HCT116 (cell line): ENCODE measurements around the gene FSCN2. TPM values are rescaled to one million over a fixed set of nuclear protein-coding genes. Genes with fewer than 3 reads are reported as not detected.

ENCODE experiments used
- ATAC-seq: fragments of 200-7000 bp; cut with Tn5 transposase; 2 replicates; pipeline ENCODE4 v1.9.1; 2020; ENCODE audit warnings: mild to moderate bottlenecking, moderate library complexity
- BruUV-seq: library from RNA; stranded (reverse); fragments of 400-500 nt; replicated peaks from 2 replicates; lab custom pipeline; 2021; lab: Mats Ljungman, UMichigan
- CTCF ChIA-PET: fragments of 300-600 bp; sonication (Branson Sonifier 250); formaldehyde crosslinking; loops from one replicate; lab custom pipeline; 2021; ENCODE audit warnings: antibody characterized with exemption; lab: Charles Lee
- POLR2A ChIA-PET: fragments of 300-600, 350-600 bp; sonication (Branson Sonifier 250); formaldehyde crosslinking; loops from one replicate; lab custom pipeline; 2021; ENCODE audit warnings: antibody characterized with exemption; lab: Charles Lee
- RAD21 ChIA-PET, 2 experiments: fragments of 300-600 bp; sonication (Branson Sonifier 250); formaldehyde crosslinking; loops; one replicate each; lab custom pipeline; 2023; ENCODE audit warnings: low total read pairs in 2 of 2; ENCODE audit not compliant: uncharacterized antibody in 2 of 2, unreplicated experiment in 2 of 2, low non-redundant PET in 1 of 2; lab: Charles Lee
- DNase-seq: peaks from one replicate; pipeline ENCODE4 v3.0.0-alpha.2; 2010; ENCODE audit warnings: low read depth, low spot score
- H2AFZ ChIP-seq: fragments of 200-600 bp; shearing (Covaris generic), sonication (generic); 2 replicates; pipeline ENCODE4 v1.6.1; 2017; ENCODE audit warnings: low read depth, mixed run types, mixed read lengths, antibody characterized with exemption, low read length; ENCODE audit not compliant: poor library complexity, severe bottlenecking
- H3K27ac ChIP-seq: 2 replicates; pipeline ENCODE4 v1.5.1; 2012; ENCODE audit warnings: low read depth, low read length
- H3K27me3 ChIP-seq: fragments of 200-600 bp; sonication (generic); 2 replicates; pipeline ENCODE4 v1.6.1; 2016; ENCODE audit warnings: mixed run types, low read length, mixed read lengths; ENCODE audit not compliant: insufficient read depth
- H3K36me3 ChIP-seq, 2 experiments: fragments of 200-500 bp in 1 of 2; fragments of 200-600 bp in 1 of 2; sonication (Bioruptor generic) in 1 of 2; sonication (generic) in 1 of 2; 2 replicates each; pipeline versions ENCODE4 v1.5.1 to v1.6.1; 2014 to 2016; ENCODE audit warnings: low read length in 2 of 2, inconsistent platforms in 1 of 2, mixed read lengths in 1 of 2, mixed run types in 1 of 2; ENCODE audit not compliant: insufficient read depth in 2 of 2, control insufficient read depth in 1 of 2
- H3K4me1 ChIP-seq, 2 experiments: fragments of 200-600 bp in 1 of 2; sonication (generic) in 1 of 2; 2 replicates each; pipeline versions ENCODE4 v1.5.1 to v1.6.1; 2012 to 2017; ENCODE audit warnings: low read length in 2 of 2, inconsistent platforms in 1 of 2, mild to moderate bottlenecking in 1 of 2, mixed read lengths in 1 of 2, mixed run types in 1 of 2, moderate library complexity in 1 of 2; ENCODE audit not compliant: insufficient read depth in 2 of 2, control insufficient read depth in 1 of 2
- H3K4me2 ChIP-seq: fragments of 200-600 bp; sonication (generic); 2 replicates; pipeline ENCODE4 v1.6.1; 2017; ENCODE audit warnings: mixed run types, low read length, mixed read lengths
- H3K4me3 ChIP-seq, 2 experiments: fragments of 200-600 bp in 1 of 2; sonication (generic) in 1 of 2; replicated peaks in 1 of 2; 2 replicates each; pipeline ENCODE4 v1.5.1; 2011 to 2016; ENCODE audit warnings: low read length in 2 of 2, control low read depth in 1 of 2, low read depth in 1 of 2, mild to moderate bottlenecking in 1 of 2, mixed read lengths in 1 of 2, mixed run types in 1 of 2
- H3K79me2 ChIP-seq: fragments of 200-600 bp; sonication (generic); 2 replicates; pipeline ENCODE4 v1.6.1; 2017; ENCODE audit warnings: mild to moderate bottlenecking, mixed run types, low read length, moderate library complexity, mixed read lengths; ENCODE audit not compliant: insufficient read depth
- H3K9ac ChIP-seq: fragments of 200-600 bp; sonication (generic); 2 replicates; pipeline ENCODE4 v1.6.1; 2016; ENCODE audit warnings: low read length, mixed read lengths
- H3K9me2 ChIP-seq: fragments of 200-600 bp; sonication (generic), shearing (Covaris generic); 2 replicates; pipeline ENCODE4 v1.6.1; 2017; ENCODE audit warnings: mixed run types, mild to moderate bottlenecking, moderate library complexity; ENCODE audit not compliant: insufficient read depth
- H3K9me3 ChIP-seq, 2 experiments: fragments of 200-500 bp in 1 of 2; fragments of 200-600 bp in 1 of 2; sonication (Bioruptor generic) in 1 of 2; sonication (generic) in 1 of 2; 2 replicates each; pipeline ENCODE4 v1.6.1; 2014 to 2017; ENCODE audit warnings: low read length in 2 of 2, mixed read lengths in 2 of 2, inconsistent platforms in 1 of 2, low read depth in 1 of 2, mild to moderate bottlenecking in 1 of 2, mixed run types in 1 of 2, moderate library complexity in 1 of 2; ENCODE audit not compliant: control insufficient read depth in 1 of 2, insufficient read depth in 1 of 2
- H4K20me1 ChIP-seq: fragments of 200-600 bp; sonication (generic), shearing (Covaris generic); 2 replicates; pipeline ENCODE4 v1.6.1; 2017; ENCODE audit warnings: mixed run types, mild to moderate bottlenecking, moderate library complexity; ENCODE audit not compliant: insufficient read depth
- CBX3 ChIP-seq: IDR thresholded peaks from 2 replicates; pipeline ENCODE4 v1.6.1; 2012; ENCODE audit warnings: low read depth
- CEBPB ChIP-seq: IDR thresholded peaks from 2 replicates; pipeline ENCODE4 v1.6.1; 2012; ENCODE audit warnings: low read depth
- EGR1 ChIP-seq: IDR thresholded peaks from 2 replicates; pipeline ENCODE4 v1.6.1; 2012; ENCODE audit warnings: low read depth
- ELF1 ChIP-seq: IDR thresholded peaks from 2 replicates; pipeline ENCODE4 v1.6.1; 2012; ENCODE audit warnings: low read depth, borderline replicate concordance
- EZH2 ChIP-seq: fragments of 200-600 bp; sonication (generic); IDR thresholded peaks from 2 replicates; pipeline ENCODE4 v1.6.1; 2017; ENCODE audit warnings: antibody characterized with exemption, mixed run types
- FOSL1 ChIP-seq: IDR thresholded peaks from 2 replicates; pipeline ENCODE4 v1.6.1; 2012; ENCODE audit warnings: low read depth
- JUND ChIP-seq: IDR thresholded peaks from 2 replicates; pipeline ENCODE4 v1.6.1; 2012
- POLR2A ChIP-seq: IDR thresholded peaks from 2 replicates; pipeline ENCODE4 v1.7.0; 2011; ENCODE audit warnings: borderline replicate concordance; ENCODE audit not compliant: insufficient read depth, insufficient read length; ENCODE audit errors: extremely low read depth
- POLR2AphosphoS5 ChIP-seq: IDR thresholded peaks from 2 replicates; pipeline ENCODE4 v1.6.1; 2011; ENCODE audit warnings: mild to moderate bottlenecking, low read depth, low read length, moderate library complexity
- RAD21 ChIP-seq: IDR thresholded peaks from 2 replicates; pipeline ENCODE4 v1.6.1; 2012; ENCODE audit warnings: low read depth, mild to moderate bottlenecking
- SP1 ChIP-seq: IDR thresholded peaks from 2 replicates; pipeline ENCODE4 v1.6.1; 2012; ENCODE audit warnings: low read depth
- SRF ChIP-seq: IDR thresholded peaks from 2 replicates; pipeline ENCODE4 v1.6.1; 2012; ENCODE audit warnings: low read depth
- TCF7L2 ChIP-seq: IDR thresholded peaks from 2 replicates; pipeline ENCODE4 v1.7.0; 2011; ENCODE audit warnings: borderline replicate concordance, inconsistent platforms; ENCODE audit not compliant: insufficient read depth, insufficient read length; ENCODE audit errors: extremely low read depth
- YY1 ChIP-seq: IDR thresholded peaks from 2 replicates; pipeline ENCODE4 v1.6.1; 2011; ENCODE audit warnings: low read length, low read depth, moderate library complexity, mild to moderate bottlenecking; ENCODE audit not compliant: insufficient replicate concordance; ENCODE audit errors: extremely low read depth
- ZFX ChIP-seq: fragments of 450-650 bp; IDR thresholded peaks from 2 replicates; pipeline ENCODE4 v1.6.1; 2017
- ZNF274 ChIP-seq: fragments of 200-500 bp; sonication (Bioruptor generic); IDR thresholded peaks from 2 replicates; pipeline ENCODE4 v1.6.1; 2014; ENCODE audit warnings: mild to moderate bottlenecking, low read depth, low read length, inconsistent platforms
- intact Hi-C: fragments of 100-400 bp; cut with micrococcal nuclease; formaldehyde crosslinking; loops from 2 replicates; pipeline ENCODE4 v1.10.0; 2022
- total RNA-seq: library from RNA; stranded (reverse); gene quantifications from one replicate; pipeline ENCODE4 v1.2.1, GENCODE V29; 2021; ENCODE audit not compliant: unreplicated experiment
- TF ChIP-seq, protein P1 (sequence below): IDR thresholded peaks from 2 replicates; pipeline ENCODE4 v1.6.1; 2012
- TF ChIP-seq, protein P2 (sequence below), 3 experiments: fragments of 200-600 bp in 1 of 3; sonication (generic) in 1 of 3; IDR thresholded peaks in 2 of 3; conservative IDR thresholded peaks in 1 of 3; 2 replicates each; pipeline ENCODE4 v1.5.1; 2012 to 2017; ENCODE audit warnings: low read depth in 2 of 3, low read length in 2 of 3, antibody characterized with exemption in 1 of 3, borderline replicate concordance in 1 of 3, control low read depth in 1 of 3, mild to moderate bottlenecking in 1 of 3, mixed read lengths in 1 of 3, mixed run types in 1 of 3, moderate library complexity in 1 of 3; ENCODE audit not compliant: insufficient read depth in 1 of 3
- TF ChIP-seq, protein P3 (sequence below): IDR thresholded peaks from 2 replicates; pipeline ENCODE4 v1.6.1; 2012
- TF ChIP-seq, protein P4 (sequence below): IDR thresholded peaks from 2 replicates; pipeline ENCODE4 v1.6.1; 2011; ENCODE audit warnings: mild to moderate bottlenecking, low read length, moderate library complexity; ENCODE audit not compliant: insufficient replicate concordance; ENCODE audit errors: extremely low read depth

The FSCN2 gene
- total RNA-seq, 1 experiment from 2014 or later, result 10.1 TPM

DNA sequence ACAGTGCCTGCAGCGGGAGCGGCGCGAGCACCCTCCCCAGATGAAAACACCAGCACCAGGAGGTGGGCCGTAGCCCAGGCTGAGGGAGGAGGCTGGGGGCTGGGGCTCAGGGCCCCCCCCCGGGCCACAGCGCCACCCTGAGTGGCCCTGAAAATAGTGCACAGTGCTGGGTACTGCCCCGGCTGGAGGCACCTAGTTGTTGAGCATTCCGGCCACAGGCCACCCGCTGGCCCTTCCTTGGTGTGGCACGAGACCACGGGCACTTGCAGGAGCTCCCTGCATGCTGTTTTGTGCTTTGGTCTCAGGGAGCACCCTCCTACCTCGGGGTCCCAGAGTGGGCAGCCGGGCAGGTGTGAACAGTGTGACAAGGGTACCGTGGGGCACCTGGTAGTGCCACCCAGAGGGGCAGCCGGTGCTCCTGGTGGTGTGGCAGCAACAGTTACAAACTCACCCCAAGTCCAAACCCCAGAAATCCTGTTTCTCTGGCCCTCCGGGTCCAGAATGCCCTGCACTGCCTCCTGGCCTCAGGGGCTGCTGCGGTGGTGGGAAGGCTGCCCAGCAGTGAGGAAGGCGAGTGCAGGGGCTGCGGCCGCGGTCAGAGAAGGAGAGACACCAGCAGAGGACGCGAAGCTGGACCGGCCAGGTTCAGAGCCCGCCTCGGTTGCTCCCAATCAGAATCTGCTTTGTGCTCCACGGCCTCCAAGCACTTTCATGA lies 11.9 kb downstream of the FSCN2 start:
- ATAC-seq (no peak), DNase-seq (no peak)
- no peak overlapping the region for H3K4me2 ChIP-seq
- H3K9me3 ChIP-seq, result no peaks in the 10 kb centered on the region
- TSS peak; percentile 16 for BruUV-seq
- no peak overlapping the region; the same call in 1 of the 2 replicates for H3K27ac ChIP-seq
- ChIA-PET POLR2A (interaction anchor here (1.1 to 1.5 kb wide), 2 partner anchors 12 to 31 kb away, joined by 3 to 7 read pairs; partner anchors contain the start of gene FAAP100), RAD21 (no interaction called here), CTCF (interaction anchor here (0.7 kb wide), 1 partner anchor 21 kb away, joined by 3 read pairs; no protein-coding TSS in a partner anchor)
- H2AFZ ChIP-seq, result no peak overlapping the region
- peaks cover 4 to 20% of the 10 kb centered on the region in 2 experiments for H3K36me3 ChIP-seq
- no peaks in the 10 kb centered on the region for H3K79me2 ChIP-seq
- H3K9ac ChIP-seq, result no peak overlapping the region
- no peaks in the 10 kb centered on the region for H4K20me1 ChIP-seq
- H3K27me3 ChIP-seq, result no peaks in the 10 kb centered on the region
- TF ChIP-seq TCF7L2, result no peak
- TF ChIP-seq POLR2A, result no peak
- no peak for TF ChIP-seq YY1
- no peak for TF ChIP-seq CEBPB
- TF ChIP-seq, protein P1, sequence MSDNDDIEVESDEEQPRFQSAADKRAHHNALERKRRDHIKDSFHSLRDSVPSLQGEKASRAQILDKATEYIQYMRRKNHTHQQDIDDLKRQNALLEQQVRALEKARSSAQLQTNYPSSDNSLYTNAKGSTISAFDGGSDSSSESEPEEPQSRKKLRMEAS, result 0 out of 2 replicates have a peak, but pooled peaks have one; percentile 16
- TF ChIP-seq SRF, result no peak
- peak; percentile 34; the same call in 1 of the 2 replicates for TF ChIP-seq JUND
- TF ChIP-seq, protein P2, sequence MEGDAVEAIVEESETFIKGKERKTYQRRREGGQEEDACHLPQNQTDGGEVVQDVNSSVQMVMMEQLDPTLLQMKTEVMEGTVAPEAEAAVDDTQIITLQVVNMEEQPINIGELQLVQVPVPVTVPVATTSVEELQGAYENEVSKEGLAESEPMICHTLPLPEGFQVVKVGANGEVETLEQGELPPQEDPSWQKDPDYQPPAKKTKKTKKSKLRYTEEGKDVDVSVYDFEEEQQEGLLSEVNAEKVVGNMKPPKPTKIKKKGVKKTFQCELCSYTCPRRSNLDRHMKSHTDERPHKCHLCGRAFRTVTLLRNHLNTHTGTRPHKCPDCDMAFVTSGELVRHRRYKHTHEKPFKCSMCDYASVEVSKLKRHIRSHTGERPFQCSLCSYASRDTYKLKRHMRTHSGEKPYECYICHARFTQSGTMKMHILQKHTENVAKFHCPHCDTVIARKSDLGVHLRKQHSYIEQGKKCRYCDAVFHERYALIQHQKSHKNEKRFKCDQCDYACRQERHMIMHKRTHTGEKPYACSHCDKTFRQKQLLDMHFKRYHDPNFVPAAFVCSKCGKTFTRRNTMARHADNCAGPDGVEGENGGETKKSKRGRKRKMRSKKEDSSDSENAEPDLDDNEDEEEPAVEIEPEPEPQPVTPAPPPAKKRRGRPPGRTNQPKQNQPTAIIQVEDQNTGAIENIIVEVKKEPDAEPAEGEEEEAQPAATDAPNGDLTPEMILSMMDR (IDR thresholded peaks at IDR 0.05 in 2 of 3, conservative IDR thresholded peaks at IDR 0.05 in 1 of 3; ENCODE audit: borderline replicate concordance in 1 of 3, insufficient read depth in 1 of 3, low read depth in 2 of 3, low read length in 2 of 3), result no peak
- TF ChIP-seq ELF1, result no peak; the same call in 1 of the 2 replicates
- TF ChIP-seq, protein P3, sequence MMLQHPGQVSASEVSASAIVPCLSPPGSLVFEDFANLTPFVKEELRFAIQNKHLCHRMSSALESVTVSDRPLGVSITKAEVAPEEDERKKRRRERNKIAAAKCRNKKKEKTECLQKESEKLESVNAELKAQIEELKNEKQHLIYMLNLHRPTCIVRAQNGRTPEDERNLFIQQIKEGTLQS, result no peak
- TF ChIP-seq ZFX, result no peak
- TF ChIP-seq, protein P4, sequence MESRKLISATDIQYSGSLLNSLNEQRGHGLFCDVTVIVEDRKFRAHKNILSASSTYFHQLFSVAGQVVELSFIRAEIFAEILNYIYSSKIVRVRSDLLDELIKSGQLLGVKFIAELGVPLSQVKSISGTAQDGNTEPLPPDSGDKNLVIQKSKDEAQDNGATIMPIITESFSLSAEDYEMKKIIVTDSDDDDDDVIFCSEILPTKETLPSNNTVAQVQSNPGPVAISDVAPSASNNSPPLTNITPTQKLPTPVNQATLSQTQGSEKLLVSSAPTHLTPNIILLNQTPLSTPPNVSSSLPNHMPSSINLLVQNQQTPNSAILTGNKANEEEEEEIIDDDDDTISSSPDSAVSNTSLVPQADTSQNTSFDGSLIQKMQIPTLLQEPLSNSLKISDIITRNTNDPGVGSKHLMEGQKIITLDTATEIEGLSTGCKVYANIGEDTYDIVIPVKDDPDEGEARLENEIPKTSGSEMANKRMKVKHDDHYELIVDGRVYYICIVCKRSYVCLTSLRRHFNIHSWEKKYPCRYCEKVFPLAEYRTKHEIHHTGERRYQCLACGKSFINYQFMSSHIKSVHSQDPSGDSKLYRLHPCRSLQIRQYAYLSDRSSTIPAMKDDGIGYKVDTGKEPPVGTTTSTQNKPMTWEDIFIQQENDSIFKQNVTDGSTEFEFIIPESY, result no peak
- TF ChIP-seq FOSL1, result no peak
- no peak for TF ChIP-seq SP1
- no peak for TF ChIP-seq RAD21
- no peak for TF ChIP-seq ZNF274
- TF ChIP-seq EGR1, result no peak
- 0 out of 2 replicates have a peak, but pooled peaks have one; percentile 6 for TF ChIP-seq POLR2AphosphoS5
- no peak for TF ChIP-seq CBX3
- TF ChIP-seq EZH2, result no peak
- H3K4me3 ChIP-seq, result no peak overlapping the region
- intact Hi-C loops, result loop anchor here (5.0 kb wide), 1 partner anchor 168 kb away; no protein-coding TSS in a partner anchor
- no peaks in the 10 kb centered on the region for H3K9me2 ChIP-seq
- H3K4me1 ChIP-seq, result peaks cover 0 to 7% of the 10 kb centered on the region in 2 experiments; a peak in 1 of 4 replicates
